Liver (tissue), 9 donors: ENCODE data around the gene LRPAP1. TPM values are rescaled to one million over a fixed set of nuclear protein-coding genes. Genes with fewer than 3 reads are reported as not detected.

ENCODE experiments used
- DNase-seq: peaks from one replicate; pipeline ENCODE4 v3.0.0-alpha.2; 2017; ENCODE audit warnings: low spot score
- H3K27ac ChIP-seq, 2 donors: one replicate each; pipeline ENCODE4 v1.7.0; 2013; ENCODE audit warnings: inconsistent platforms in 2 of 2, low read length in 2 of 2, control low read depth in 1 of 2, low read depth in 1 of 2, mild to moderate bottlenecking in 1 of 2
- H3K27me3 ChIP-seq, 4 donors: one replicate each; pipeline versions ENCODE4 v1.6.1 to v1.7.0; 2013; ENCODE audit warnings: low read length in 3 of 4, inconsistent platforms in 1 of 4, mild to moderate bottlenecking in 1 of 4, moderate library complexity in 1 of 4; ENCODE audit not compliant: control insufficient read depth in 4 of 4, insufficient read depth in 4 of 4
- H3K36me3 ChIP-seq, 4 donors: one replicate each; pipeline versions ENCODE4 v1.6.1 to v1.7.0; 2013; ENCODE audit warnings: low read length in 3 of 4, mild to moderate bottlenecking in 3 of 4, low read depth in 1 of 4, moderate library complexity in 1 of 4; ENCODE audit not compliant: control insufficient read depth in 4 of 4, insufficient read depth in 3 of 4
- H3K4me1 ChIP-seq, 4 donors: one replicate each; pipeline versions ENCODE4 v1.6.1 to v1.7.0; 2013; ENCODE audit warnings: low read length in 3 of 4, mild to moderate bottlenecking in 3 of 4, moderate library complexity in 1 of 4; ENCODE audit not compliant: control insufficient read depth in 4 of 4, insufficient read depth in 4 of 4
- H3K4me3 ChIP-seq, 3 donors: one replicate each; pipeline versions ENCODE4 v1.6.1 to v1.7.0; 2013; ENCODE audit warnings: low read length in 3 of 3, control low read depth in 1 of 3, low read depth in 1 of 3, mild to moderate bottlenecking in 1 of 3
- H3K9ac ChIP-seq, 2 donors: one replicate each; pipeline ENCODE4 v1.7.0; 2013; ENCODE audit warnings: low read length in 2 of 2, mild to moderate bottlenecking in 2 of 2, moderate library complexity in 2 of 2, control low read depth in 1 of 2, low read depth in 1 of 2
- H3K9me3 ChIP-seq, 4 donors: one replicate each; pipeline versions ENCODE4 v1.6.1 to v1.7.0; 2013; ENCODE audit warnings: low read length in 3 of 4; ENCODE audit not compliant: control insufficient read depth in 4 of 4
- EGR1 ChIP-seq, 2 donors: IDR thresholded peaks; 2 replicates each; pipeline ENCODE4 v1.6.1; 2016 to 2018; ENCODE audit warnings: antibody characterized with exemption in 2 of 2, low read depth in 2 of 2
- FOXA1 ChIP-seq: IDR thresholded peaks from 2 replicates; pipeline ENCODE4 v1.6.1; 2016; ENCODE audit warnings: antibody characterized with exemption
- FOXA2 ChIP-seq: IDR thresholded peaks from 2 replicates; pipeline ENCODE4 v1.6.1; 2016; ENCODE audit warnings: antibody characterized with exemption
- GABPA ChIP-seq, 2 donors: IDR thresholded peaks in 1 of 2; conservative IDR thresholded peaks in 1 of 2; 2 replicates each; pipeline ENCODE4 v1.6.1; 2016; ENCODE audit warnings: antibody characterized with exemption in 2 of 2, mild to moderate bottlenecking in 1 of 2, moderate library complexity in 1 of 2
- HNF4A ChIP-seq, 2 donors: conservative IDR thresholded peaks; 2 replicates each; pipeline ENCODE4 v1.6.1; 2016; ENCODE audit warnings: antibody characterized with exemption in 2 of 2, mild to moderate bottlenecking in 2 of 2
- HNF4G ChIP-seq: IDR thresholded peaks from 2 replicates; pipeline ENCODE4 v1.6.1; 2016; ENCODE audit warnings: antibody characterized with exemption
- JUND ChIP-seq, 2 donors: IDR thresholded peaks; 2 replicates each; pipeline ENCODE4 v1.6.1; 2016; ENCODE audit warnings: antibody characterized with exemption in 2 of 2
- NR2F2 ChIP-seq: IDR thresholded peaks from 2 replicates; pipeline ENCODE4 v1.6.1; 2016; ENCODE audit warnings: antibody characterized with exemption
- RXRA ChIP-seq, 2 donors: IDR thresholded peaks; 2 replicates each; pipeline ENCODE4 v1.6.1; 2017 to 2018; ENCODE audit warnings: antibody characterized with exemption in 2 of 2, mild to moderate bottlenecking in 1 of 2
- SP1 ChIP-seq: IDR thresholded peaks from 2 replicates; pipeline ENCODE4 v1.6.1; 2018; ENCODE audit warnings: antibody characterized with exemption, mild to moderate bottlenecking
- YY1 ChIP-seq: IDR thresholded peaks from 2 replicates; pipeline ENCODE4 v1.6.1; 2016; ENCODE audit warnings: antibody characterized with exemption, mild to moderate bottlenecking
- WGBS: extraction: QIAGEN DNeasy Blood & Tissue Kit; methylation state at CpG from one replicate; pipeline ENCODE4 v1.1.7; 2013; 5-methylcytosine and 5-hydroxymethylcytosine counted together
- polyA plus RNA-seq, 2 donors: library from polyadenylated mRNA; stranded (reverse) in 1 of 2; unstranded in 1 of 2; fragments of 200-250 nt in 1 of 2; fragments of >200 nt in 1 of 2; fragmentation: Nextera tagmentation in 1 of 2; extraction: Ambion mirVana in 1 of 2; gene quantifications; one replicate each; pipeline versions ENCODE4 v1.2.1 to v1.2.3, GENCODE V29; 2013 to 2015
- total RNA-seq, 2 donors: library from RNA; depleted of rRNA; stranded (reverse); fragments of >200 nt; gene quantifications; one replicate each; pipeline ENCODE4 v1.2.3, GENCODE V29; 2014
- TF ChIP-seq, protein P1 (sequence below): IDR thresholded peaks from 2 replicates; pipeline ENCODE4 v1.6.1; 2016; ENCODE audit warnings: antibody characterized with exemption
- TF ChIP-seq, protein P2 (sequence below): IDR thresholded peaks from 2 replicates; pipeline ENCODE4 v1.6.1; 2016; ENCODE audit warnings: antibody characterized with exemption, mild to moderate bottlenecking
- TF ChIP-seq, protein P3 (sequence below): fragments of 150-350 bp; IDR thresholded peaks from 2 replicates; pipeline ENCODE4 v1.5.1; 2017; ENCODE audit warnings: improper control_type of control experiment, low read depth, low read length; ENCODE audit not compliant: missing input control
- TF ChIP-seq, protein P4 (sequence below): IDR thresholded peaks from 2 replicates; pipeline ENCODE4 v1.6.1; 2016; ENCODE audit warnings: antibody characterized with exemption
- donor health status: healthy.
- donor health status: healthy.
- donor health status: healthy.
- donor health status: healthy.
- donor health status: healthy.

The LRPAP1 gene
- total and polyA plus RNA-seq, 4 donors = 46.1 to 134 (median 108) TPM

DNA sequence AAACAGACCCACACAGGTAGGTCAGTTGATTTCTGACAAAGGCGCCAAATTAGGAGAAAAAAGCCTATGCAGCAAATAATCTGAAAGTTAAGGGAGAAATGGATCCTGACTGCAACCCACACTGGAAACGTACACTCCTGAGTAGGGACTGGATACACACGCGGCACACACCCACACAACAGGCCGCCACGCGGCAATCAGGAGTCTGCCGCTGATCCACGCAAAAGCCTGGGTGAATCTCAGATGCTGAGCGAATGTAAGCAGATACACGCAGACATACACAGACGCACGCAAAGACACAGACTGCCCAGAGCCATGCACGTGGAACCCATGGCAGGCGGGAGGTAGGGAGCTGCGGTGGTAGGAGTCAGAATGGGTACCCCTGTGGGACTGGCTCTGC, 21.7 kb downstream of the LRPAP1 start:
- Histone ChIP-seq H3K27me3 (no peaks in the 10 kb centered on the region), H3K9ac (no peak overlapping the region), H3K36me3 (peaks cover 22 to 72% (median 37%) of the 10 kb centered on the region in 4 donors), H3K27ac (no peak overlapping the region), H3K9me3 (no peaks in the 10 kb centered on the region), H3K4me3 (no peak overlapping the region), H3K4me1 (no peaks in the 10 kb centered on the region)
- 93% methylated on average over 16 of the region's 16 CpGs for WGBS
- DNase-seq = no peak
- TF ChIP-seq, protein P1, sequence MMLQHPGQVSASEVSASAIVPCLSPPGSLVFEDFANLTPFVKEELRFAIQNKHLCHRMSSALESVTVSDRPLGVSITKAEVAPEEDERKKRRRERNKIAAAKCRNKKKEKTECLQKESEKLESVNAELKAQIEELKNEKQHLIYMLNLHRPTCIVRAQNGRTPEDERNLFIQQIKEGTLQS = no peak
- no peak for TF ChIP-seq NR2F2
- TF ChIP-seq FOXA1 = no peak

DNA sequence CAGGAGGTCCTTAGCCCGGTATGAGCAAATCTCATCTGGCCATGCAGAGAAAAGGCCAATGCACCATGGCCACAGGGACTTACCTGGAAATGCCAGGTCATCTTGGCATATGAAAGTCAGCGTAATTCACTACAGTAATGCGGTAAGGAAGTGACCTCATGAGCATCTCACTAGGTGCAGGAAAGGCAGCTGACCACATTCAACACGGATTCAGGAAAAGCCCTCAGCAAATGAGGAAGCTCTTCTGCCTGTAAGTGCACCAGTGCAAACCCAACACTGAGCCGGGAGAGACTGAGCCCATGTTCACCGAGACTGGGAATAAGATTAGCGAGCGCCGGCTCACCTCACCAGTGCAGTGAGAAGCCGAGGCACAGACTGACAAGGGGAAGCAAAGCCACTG, 23.7 kb downstream of the LRPAP1 start:
- TF ChIP-seq FOXA2 (no peak), YY1 (no peak), JUND (IDR thresholded peaks at IDR 0.05) (no peak), SP1 (no peak), RXRA (IDR thresholded peaks at IDR 0.05) (no peak), HNF4A (conservative IDR thresholded peaks at IDR 0.05) (no peak), EGR1 (IDR thresholded peaks at IDR 0.05; ENCODE audit: low read depth in 2 of 2) (no peak), HNF4G (no peak), GABPA (IDR thresholded peaks at IDR 0.05 in 1 of 2, conservative IDR thresholded peaks at IDR 0.05 in 1 of 2) (no peak)
- TF ChIP-seq, protein P2, sequence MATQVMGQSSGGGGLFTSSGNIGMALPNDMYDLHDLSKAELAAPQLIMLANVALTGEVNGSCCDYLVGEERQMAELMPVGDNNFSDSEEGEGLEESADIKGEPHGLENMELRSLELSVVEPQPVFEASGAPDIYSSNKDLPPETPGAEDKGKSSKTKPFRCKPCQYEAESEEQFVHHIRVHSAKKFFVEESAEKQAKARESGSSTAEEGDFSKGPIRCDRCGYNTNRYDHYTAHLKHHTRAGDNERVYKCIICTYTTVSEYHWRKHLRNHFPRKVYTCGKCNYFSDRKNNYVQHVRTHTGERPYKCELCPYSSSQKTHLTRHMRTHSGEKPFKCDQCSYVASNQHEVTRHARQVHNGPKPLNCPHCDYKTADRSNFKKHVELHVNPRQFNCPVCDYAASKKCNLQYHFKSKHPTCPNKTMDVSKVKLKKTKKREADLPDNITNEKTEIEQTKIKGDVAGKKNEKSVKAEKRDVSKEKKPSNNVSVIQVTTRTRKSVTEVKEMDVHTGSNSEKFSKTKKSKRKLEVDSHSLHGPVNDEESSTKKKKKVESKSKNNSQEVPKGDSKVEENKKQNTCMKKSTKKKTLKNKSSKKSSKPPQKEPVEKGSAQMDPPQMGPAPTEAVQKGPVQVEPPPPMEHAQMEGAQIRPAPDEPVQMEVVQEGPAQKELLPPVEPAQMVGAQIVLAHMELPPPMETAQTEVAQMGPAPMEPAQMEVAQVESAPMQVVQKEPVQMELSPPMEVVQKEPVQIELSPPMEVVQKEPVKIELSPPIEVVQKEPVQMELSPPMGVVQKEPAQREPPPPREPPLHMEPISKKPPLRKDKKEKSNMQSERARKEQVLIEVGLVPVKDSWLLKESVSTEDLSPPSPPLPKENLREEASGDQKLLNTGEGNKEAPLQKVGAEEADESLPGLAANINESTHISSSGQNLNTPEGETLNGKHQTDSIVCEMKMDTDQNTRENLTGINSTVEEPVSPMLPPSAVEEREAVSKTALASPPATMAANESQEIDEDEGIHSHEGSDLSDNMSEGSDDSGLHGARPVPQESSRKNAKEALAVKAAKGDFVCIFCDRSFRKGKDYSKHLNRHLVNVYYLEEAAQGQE = no peak
- TF ChIP-seq, protein P3, sequence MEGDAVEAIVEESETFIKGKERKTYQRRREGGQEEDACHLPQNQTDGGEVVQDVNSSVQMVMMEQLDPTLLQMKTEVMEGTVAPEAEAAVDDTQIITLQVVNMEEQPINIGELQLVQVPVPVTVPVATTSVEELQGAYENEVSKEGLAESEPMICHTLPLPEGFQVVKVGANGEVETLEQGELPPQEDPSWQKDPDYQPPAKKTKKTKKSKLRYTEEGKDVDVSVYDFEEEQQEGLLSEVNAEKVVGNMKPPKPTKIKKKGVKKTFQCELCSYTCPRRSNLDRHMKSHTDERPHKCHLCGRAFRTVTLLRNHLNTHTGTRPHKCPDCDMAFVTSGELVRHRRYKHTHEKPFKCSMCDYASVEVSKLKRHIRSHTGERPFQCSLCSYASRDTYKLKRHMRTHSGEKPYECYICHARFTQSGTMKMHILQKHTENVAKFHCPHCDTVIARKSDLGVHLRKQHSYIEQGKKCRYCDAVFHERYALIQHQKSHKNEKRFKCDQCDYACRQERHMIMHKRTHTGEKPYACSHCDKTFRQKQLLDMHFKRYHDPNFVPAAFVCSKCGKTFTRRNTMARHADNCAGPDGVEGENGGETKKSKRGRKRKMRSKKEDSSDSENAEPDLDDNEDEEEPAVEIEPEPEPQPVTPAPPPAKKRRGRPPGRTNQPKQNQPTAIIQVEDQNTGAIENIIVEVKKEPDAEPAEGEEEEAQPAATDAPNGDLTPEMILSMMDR = no peak
- TF ChIP-seq, protein P4, sequence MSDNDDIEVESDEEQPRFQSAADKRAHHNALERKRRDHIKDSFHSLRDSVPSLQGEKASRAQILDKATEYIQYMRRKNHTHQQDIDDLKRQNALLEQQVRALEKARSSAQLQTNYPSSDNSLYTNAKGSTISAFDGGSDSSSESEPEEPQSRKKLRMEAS = no peak
- no peaks in the 10 kb centered on the region for H3K4me1 ChIP-seq

More for the DNA sequence above, 23.7 kb downstream of the LRPAP1 start:
- 82% methylated on average over 10 of the region's 10 CpGs for WGBS
- peaks cover 15 to 54% (median 34%) of the 10 kb centered on the region in 4 donors for H3K36me3 ChIP-seq
- no peak overlapping the region for H3K9ac ChIP-seq
- no peaks in the 10 kb centered on the region for H3K27me3 ChIP-seq
- no peak for DNase-seq
- no peaks in the 10 kb centered on the region for H3K9me3 ChIP-seq
- no peak overlapping the region for H3K4me3 ChIP-seq
- H3K27ac ChIP-seq = no peak overlapping the region
